Activated naive CD4-positive, alpha-beta T cell treated with anti-CD3 and anti-CD28 coated beads, Interleukin-2, amount 50 U/mL, for 16 hours (primary cell): Measurements from ENCODE around the gene CEL.
"Not testable (repeated sequence)": the region's sequence is repeated elsewhere in the genome, so short reads cannot be mapped to it uniquely, and the experiment has no call there.

Source experiments
- DNase-seq: peaks from one replicate; pipeline ENCODE4 v3.0.0-alpha.2; 2020

Gene CEL

GRCh38 chr9:133061764-133062145 lies at the start of gene CEL:
TSS of gene CEL (plus strand) at chr9:133061981. CDS start at chr9:133062003, 22 bp downstream.
- DNase-seq: not testable (repeated sequence)

GRCh38 chr9:133014696-133015095 lies 47.1 kb upstream of the CEL start:
- DNase-seq: no peak

GRCh38 chr9:133023117-133023890 lies 38.5 kb upstream of the CEL start:
- peak; percentile 30 for DNase-seq

GRCh38 chr9:133026426-133026825 lies 35.4 kb upstream of the CEL start:
- no peak for DNase-seq

DNA sequence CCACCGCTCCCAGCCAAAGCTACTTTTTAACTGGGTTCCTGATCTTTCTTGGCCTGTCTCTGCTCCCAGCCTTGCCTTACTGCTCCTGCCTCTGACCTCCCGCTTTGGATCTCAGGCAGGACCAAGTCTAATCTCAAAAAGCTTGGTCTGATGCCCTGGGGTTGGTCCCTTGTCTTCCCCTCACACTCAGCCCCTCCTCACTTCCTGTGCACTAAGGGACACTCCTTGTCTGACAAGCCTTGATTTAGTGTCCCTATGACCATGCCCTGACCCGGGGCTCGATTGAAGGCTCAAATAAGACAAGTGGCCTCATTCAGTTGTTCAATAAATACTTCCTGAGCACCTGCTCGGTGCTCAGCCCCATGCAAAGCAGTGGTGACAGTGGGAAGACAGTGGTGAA lies 34.6 kb upstream of the CEL start:
- no peak for DNase-seq

DNA sequence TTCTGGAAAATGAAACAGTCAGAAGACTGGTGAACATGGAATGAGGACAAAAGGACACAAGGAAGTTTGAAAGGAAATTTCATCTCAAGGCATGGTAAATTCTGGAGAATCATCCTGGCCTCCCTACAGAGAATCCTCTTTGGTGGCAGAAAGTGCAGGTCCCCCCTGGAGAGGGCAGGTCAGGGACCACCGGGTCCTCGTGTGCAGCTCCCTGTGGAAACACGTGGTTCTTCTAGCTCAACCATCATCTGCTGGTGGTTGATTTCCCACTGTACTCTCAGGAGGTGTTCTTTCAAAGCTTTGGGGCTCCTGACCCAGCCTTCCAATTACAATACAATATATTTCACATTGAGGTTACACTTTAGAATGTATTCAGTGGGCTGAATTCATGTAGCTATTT lies 33.6 kb upstream of the CEL start:
- DNase-seq: no peak

GRCh38 chr9:133029994-133030316 lies 31.8 kb upstream of the CEL start:
- no peak for DNase-seq

GRCh38 chr9:133030317-133031129 lies 31.3 kb upstream of the CEL start, which contains the start of gene GTF3C5:
TSS of gene GTF3C5 (plus strand) at chr9:133030997. CDS start at chr9:133031012, 15 bp downstream.
- peak; percentile 92 for DNase-seq

DNA sequence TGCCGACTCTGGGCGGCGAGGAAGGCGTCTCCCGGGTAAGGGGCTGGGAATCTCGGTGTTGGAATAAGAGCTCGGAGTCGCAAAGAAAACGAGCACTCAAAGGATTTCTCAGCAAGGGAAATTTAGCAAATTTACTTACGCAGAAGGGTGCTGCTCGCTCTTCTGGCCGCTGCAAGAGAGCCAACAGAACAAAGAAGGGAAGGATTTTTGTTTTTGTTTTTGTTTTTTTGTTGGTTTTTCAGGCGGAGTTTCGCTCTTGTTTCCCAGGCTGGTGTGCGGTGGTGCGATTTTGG lies 30.7 kb upstream of the CEL start:
- DNase-seq: no peak

- DNase-seq: no peak
These were observed 30.3 kb upstream of the CEL start for GRCh38 chr9:133031496-133031911.

DNA sequence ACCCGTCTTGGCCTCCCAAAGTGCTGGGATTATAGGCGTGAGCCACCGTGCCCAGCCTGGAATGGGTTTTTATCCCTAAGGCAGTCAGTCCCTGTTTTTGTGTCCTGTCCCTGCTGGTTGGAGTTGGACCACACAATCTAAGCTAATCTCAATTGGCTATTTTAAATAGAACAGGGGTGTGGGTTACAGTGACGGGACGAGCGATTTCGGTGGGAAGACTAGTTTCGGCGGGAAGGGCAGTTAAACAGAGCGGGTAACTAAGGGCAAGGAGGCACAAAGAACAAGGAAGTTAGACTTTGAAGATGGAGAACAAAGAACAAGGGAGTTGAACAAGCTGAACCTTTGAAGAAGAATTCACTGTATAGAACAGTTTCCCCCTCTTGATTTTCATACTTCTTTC lies 29.6 kb upstream of the CEL start:
- no peak for DNase-seq

- DNase-seq: no peak
These were observed 26.1 kb upstream of the CEL start for GRCh38 chr9:133035669-133036068.

DNA sequence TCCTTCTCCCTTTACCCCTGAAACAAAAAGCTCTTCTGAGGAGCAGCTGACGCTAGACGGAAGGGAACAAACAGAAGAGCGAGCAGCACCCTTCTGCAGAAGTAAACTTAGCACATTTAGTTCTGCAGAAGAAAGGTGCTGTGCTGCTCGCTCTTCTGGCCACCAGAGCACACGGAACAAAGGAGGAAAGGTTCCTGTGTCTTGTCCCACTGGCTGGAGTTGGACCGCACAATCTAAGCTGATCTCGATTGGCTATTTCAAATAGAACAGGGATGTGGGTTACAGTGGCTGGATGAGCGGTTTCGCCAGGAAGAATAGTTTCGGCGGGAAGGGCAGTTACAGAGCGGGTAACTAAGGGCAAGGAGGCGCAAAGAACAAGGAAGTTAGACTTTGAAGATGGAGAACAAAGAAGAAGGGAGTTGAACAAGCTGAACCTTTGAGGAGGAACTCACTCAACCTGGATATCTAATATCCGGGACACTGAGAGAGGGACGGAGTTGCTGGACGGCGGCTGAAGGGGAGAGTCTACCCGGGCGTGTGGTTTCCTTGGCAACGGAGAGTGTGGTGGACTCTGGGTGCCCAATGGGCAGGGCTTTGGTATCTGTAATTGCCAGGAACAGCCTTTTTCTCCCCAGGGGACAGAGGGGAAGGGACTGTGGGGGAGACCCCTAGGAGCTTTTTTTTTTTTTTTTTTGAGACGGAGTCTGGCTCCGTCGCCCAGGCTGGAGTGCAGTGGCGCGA lies 23.8 kb upstream of the CEL start:
- no peak for DNase-seq

GRCh38 chr9:133040892-133041479 lies 20.8 kb upstream of the CEL start:
- DNase-seq: peak; percentile 48

DNA sequence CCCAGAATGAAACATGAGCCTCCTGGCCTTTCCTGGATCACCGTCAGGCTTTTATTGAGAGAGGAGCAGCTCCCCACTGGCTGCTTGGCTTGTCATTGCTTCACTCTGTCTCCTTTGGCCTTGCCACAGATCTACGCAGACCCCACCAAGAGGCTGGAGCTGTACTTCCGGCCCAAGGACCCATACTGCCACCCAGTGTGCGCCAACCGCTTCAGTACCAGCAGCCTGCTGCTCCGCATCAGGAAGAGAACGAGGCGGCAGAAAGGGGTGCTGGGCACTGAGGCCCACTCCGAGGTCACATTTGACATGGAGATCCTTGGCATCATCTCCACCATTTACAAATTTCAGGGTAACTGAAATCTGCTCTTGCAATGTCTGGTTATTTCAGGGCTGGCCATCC lies 19.8 kb upstream of the CEL start:
- DNase-seq: no peak

DNA sequence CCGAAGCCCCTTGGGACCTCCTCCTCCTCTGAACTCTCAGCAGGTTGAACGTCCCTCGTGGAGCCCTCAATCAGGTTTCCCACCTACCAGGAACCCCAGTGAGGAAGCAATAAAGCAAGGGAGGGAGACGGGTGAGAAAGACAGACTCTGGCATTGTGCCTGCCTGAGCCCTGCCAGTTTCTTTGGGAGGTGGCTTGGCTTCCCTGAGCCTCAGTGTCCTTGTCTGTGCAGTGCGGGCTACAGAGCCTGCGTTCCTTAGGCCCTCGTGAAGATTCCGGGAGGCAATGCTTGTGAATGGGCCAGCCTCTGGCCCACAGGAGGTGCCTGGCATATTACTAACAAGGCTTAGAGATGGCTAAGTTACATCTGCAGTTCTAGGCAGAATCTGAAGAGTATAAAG lies 19.1 kb upstream of the CEL start:
- DNase-seq: no peak

DNA sequence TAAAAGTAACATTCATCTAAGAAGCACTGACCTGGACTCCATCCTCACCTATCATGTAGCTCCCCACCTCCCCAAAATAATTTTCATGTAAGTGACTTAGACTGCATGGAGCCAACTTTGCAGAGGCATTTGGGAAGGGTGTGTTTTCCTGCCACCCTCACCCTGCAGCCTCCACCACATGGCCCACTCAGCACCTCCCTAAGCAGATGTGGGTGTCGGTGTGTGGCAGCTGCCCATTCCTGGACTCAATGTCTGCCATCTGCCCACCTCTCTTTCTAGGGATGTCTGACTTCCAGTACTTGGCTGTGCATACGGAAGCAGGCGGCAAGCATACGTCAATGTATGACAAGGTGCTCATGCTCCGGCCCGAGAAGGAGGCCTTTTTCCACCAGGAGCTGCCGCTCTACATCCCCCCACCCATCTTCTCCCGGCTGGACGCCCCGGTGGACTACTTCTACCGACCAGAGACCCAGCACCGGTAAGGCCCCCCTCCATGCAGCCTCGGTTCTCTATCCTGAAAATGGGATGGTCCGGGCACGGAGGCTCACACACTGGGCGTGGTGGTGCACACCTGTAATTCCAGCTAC lies 18.2 kb upstream of the CEL start:
- no peak for DNase-seq

DNA sequence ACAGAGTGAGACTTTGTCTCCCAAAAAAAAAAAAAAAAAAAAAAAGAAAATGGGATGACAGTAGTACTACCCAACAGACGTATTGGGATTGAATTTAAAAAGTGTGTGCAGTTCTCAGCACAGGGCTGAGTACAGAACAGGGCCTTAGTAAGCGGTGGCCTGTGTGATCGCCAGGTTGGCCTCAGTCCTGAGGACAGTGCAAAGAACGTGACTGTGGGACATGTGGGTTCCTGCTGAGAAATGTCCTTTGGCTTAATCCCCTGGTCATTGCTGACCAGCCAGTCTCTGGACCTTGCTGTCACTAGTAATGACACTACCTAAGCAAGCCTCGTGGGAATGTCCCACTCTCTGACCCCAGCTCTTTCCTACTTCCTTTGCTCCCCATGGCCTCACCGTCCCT lies 17.7 kb upstream of the CEL start:
- no peak for DNase-seq

GRCh38 chr9:133044661-133045060 lies 17.1 kb upstream of the CEL start:
- DNase-seq: no peak

DNA sequence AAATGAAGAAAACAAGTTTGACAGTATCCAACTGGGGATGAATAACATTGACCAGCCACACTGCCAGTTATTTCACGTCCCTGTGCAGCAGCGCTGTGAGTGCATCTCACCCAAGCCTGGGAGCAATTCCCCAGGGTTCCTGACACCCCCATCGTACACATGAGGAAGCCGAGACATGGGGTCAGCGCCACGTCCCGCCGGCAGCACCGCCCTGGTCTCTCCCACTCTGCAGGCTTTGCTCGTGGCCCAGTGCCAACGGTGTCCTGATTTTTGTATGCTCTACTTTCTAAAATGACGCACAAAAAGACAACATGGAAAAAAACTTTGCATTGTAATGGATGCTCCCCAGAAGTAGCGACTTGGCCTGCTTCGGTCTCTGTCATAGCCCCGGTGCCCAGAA lies 16.6 kb upstream of the CEL start:
- no peak for DNase-seq

DNA sequence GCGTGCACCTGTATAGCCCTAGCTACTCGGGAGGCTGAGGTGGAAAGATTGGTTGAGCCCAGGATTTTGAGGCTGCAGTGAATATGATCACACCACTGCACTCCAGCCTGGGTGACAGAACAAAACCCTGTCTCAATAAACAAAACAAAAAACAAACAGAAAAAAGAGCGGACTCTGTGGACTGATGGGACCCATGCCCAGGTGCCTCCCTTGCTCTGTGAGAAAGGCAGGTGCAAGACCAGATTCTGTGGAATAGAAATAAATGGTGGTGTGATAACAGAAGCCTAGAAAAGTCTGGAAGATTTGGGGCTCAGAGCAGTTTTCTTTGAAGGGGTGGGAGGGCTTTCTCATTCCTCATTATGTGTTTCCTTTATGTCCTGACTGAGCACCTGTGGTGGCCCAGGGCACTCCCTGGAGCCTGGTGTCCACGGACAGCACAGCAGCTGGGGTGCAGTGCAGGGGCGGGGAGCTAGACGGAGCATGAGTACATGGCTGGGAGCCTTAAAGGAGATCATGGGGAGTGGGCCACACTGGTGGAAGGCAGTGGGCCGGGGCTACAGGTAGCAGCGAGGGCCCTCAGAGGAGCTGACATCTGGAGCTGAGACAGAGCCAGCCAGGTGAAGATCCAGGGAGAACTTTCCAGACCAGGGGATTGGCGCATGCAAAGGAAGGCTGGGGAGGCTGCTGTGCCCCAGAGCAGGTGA lies 15.4 kb upstream of the CEL start:
- DNase-seq: no peak

GRCh38 chr9:133046900-133047295 lies 14.9 kb upstream of the CEL start:
- no peak for DNase-seq
